Measurements from ENCODE around the gene TMCC3. TPM values are rescaled to one million over a fixed set of nuclear protein-coding genes. Genes with fewer than 3 reads are reported as not detected.
"Not testable (repeated sequence)": the region's sequence is repeated elsewhere in the genome, so short reads cannot be mapped to it uniquely, and the experiment has no call there.

TMCC3 gene
- total RNA-seq, 2 donors from 2014 or later = 13.5 to 15.4 TPM

- peak overlapping the region in 1 of 2 donors; percentile 12 for H3K27ac ChIP-seq
- DNase-seq (ENCODE audit: low spot score) = no peak
- 64% methylated on average over 4 of the region's 4 CpGs for WGBS
- TF ChIP-seq CTCF (IDR thresholded peaks at IDR 0.05) (no peak), POLR2A (IDR thresholded peaks at IDR 0.05) (no peak), POLR2AphosphoS5 (IDR thresholded peaks at IDR 0.05) (no peak)
- H3K36me3 ChIP-seq = no peaks in the 10 kb centered on the region
- no peaks in the 10 kb centered on the region for H3K27me3 ChIP-seq (replicated peaks; ENCODE audit: insufficient read depth)
- H3K4me3 ChIP-seq = no peak overlapping the region
- H3K4me1 ChIP-seq (replicated peaks) = peaks cover 23% of the 10 kb centered on the region
- intact Hi-C loops (cut with DNase I) = no loop called here
- H3K9me3 ChIP-seq = no peaks in the 10 kb centered on the region
These were observed 56.4 kb downstream of the TMCC3 start for GRCh38 chr12:94593822-94594442.

DNA sequence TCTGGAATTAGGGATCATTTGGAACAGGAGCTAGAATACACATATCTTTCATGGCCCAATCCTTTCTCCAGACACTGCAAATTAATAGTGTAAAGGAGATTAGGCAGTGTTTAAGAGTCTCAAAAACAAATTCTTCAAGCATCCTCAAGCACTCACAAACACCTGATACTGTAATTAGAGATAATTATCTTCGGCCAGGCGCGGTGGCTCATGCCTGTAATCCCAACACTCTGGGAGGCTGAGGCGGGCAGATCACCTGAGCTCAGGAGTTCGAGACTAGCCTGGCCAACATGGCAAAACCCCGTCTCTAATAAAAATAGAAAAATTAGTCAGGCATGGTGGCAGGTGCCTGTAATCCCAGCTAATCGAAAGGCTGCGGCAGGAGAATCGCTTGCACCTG is 57.6 kb downstream of the TMCC3 start:
- H3K4me3 ChIP-seq; H3K27me3 ChIP-seq (replicated peaks; ENCODE audit: insufficient read depth); H3K9me3 ChIP-seq; intact Hi-C loops (cut with DNase I); H3K36me3 ChIP-seq; DNase-seq (ENCODE audit: low spot score): not testable (repeated sequence)
- WGBS = 90% methylated on average over 9 of the region's 9 CpGs
- Histone ChIP-seq H3K27ac (peak overlapping the region in 1 of 2 donors; percentile 38), H3K4me1 (replicated peaks) (peaks cover 23% of the 10 kb centered on the region)

DNA sequence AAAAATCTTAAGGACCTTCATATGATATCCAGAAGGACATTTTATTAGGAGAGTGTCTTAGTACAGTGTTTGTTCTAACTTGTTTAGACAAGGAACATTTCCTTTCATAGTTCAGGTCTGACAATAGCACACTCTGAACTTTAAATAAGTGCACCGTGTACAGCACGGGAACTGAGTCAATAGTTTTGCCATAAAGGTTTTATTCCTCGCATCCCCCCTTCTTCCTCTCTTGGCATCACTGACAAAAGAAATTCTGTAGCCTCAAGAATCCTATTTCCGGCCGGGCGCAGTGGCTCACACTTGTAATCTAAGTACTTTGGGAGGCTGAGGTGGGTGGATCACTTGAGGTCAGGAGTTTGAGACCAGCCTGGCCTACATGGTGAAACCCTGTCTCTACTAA is 58.3 kb downstream of the TMCC3 start:
- Histone ChIP-seq H3K27me3 (replicated peaks; ENCODE audit: insufficient read depth) (no peaks in the 10 kb centered on the region), H3K4me1 (replicated peaks) (peaks cover 23% of the 10 kb centered on the region), H3K4me3 (no peak overlapping the region), H3K27ac (peak overlapping the region; percentile 36 to 38), H3K9me3 (no peaks in the 10 kb centered on the region), H3K36me3 (no peaks in the 10 kb centered on the region)
- WGBS = 12% methylated on average over 6 of the region's 6 CpGs
- intact Hi-C loops (cut with DNase I) = no loop called here
- DNase-seq (ENCODE audit: low spot score) = peak; percentile 71
- no peak for TF ChIP-seq POLR2A (IDR thresholded peaks at IDR 0.05)
- peak; percentile 95 for TF ChIP-seq POLR2AphosphoS5 (IDR thresholded peaks at IDR 0.05)
- TF ChIP-seq CTCF (IDR thresholded peaks at IDR 0.05) = no peak

DNA sequence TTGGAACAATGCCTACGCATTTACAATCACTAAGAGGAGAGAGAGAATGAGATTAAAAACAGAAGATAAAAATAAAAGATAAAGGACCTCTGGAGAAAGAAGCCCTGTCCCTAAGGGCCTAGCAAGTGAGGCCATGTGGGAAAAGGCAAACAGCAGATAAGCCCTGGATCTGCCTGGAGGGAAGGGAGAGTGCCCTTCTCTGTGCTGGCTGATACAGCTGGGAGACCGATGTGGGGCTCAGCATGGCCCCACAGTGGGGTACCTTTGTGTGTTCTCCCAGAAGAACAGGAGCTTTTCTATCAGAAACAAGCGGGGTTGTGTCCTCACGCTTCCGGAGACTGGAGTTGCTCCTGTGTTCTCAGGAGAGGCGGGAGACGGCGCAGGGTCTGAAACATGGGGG is 59.9 kb downstream of the TMCC3 start:
- 75% methylated on average over 8 of the region's 8 CpGs for WGBS
- no peak overlapping the region for H3K4me3 ChIP-seq
- no peaks in the 10 kb centered on the region for H3K9me3 ChIP-seq
- no peak for DNase-seq (ENCODE audit: low spot score)
- H3K36me3 ChIP-seq = no peaks in the 10 kb centered on the region
- intact Hi-C loops (cut with DNase I) = no loop called here
- TF ChIP-seq POLR2A (IDR thresholded peaks at IDR 0.05) (no peak), POLR2AphosphoS5 (IDR thresholded peaks at IDR 0.05) (no peak), CTCF (IDR thresholded peaks at IDR 0.05) (no peak)
- H3K27me3 ChIP-seq (replicated peaks; ENCODE audit: insufficient read depth) = no peaks in the 10 kb centered on the region
- H3K27ac ChIP-seq = peak overlapping the region; percentile 36 to 43
- peaks cover 30% of the 10 kb centered on the region for H3K4me1 ChIP-seq (replicated peaks)

GRCh38 chr12:94589591-94590001 is 60.8 kb downstream of the TMCC3 start:
- intact Hi-C loops (cut with DNase I) = no loop called here
- peaks cover 30% of the 10 kb centered on the region for H3K4me1 ChIP-seq (replicated peaks)
- peak overlapping the region in 1 of 2 donors; percentile 8 for H3K27ac ChIP-seq

More at GRCh38 chr12:94589591-94590001, 60.8 kb downstream of the TMCC3 start:
- Histone ChIP-seq H3K36me3 (no peaks in the 10 kb centered on the region), H3K4me3 (no peak overlapping the region), H3K27me3 (replicated peaks; ENCODE audit: insufficient read depth) (no peaks in the 10 kb centered on the region), H3K9me3 (no peaks in the 10 kb centered on the region)
- DNase-seq (ENCODE audit: low spot score) = no peak
- TF ChIP-seq CTCF (IDR thresholded peaks at IDR 0.05) (no peak), POLR2AphosphoS5 (IDR thresholded peaks at IDR 0.05) (no peak), POLR2A (IDR thresholded peaks at IDR 0.05) (no peak)
- 67% methylated on average over 5 of the region's 5 CpGs for WGBS

All from prostate gland (tissue), 2 donors.